HUDEP-2 (cell line): Measurements from ENCODE around the gene RAPGEF3.

ENCODE experiments used
- DNase-seq, 76 experiments: peaks; one replicate each; lab custom pipeline; 2025; ENCODE audit not compliant: unreplicated experiment in 76 of 76; lab: John Stamatoyannopoulos, UW

The RAPGEF3 gene

DNA sequence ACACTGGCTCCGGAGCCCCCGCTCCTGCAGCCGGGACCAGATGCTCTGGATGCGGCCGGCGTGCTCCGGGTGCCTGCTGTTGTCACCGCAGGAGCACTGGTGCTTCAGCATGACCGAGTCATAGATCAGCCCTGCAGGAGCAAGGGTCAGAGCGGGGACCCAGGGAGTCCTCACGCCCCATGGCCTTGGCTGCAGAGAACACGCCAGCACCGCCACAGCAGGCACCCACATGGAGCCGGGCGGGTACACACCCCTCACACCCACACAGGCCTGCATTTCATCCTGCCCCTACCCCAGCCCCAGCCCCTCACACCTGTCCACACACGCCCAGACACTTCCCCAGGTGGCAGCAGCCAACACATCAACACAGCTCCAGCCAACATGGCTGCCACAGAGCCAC, 33.2 kb upstream of the RAPGEF3 start:
- DNase-seq = no peak

GRCh38 chr12:47791351-47791746, 32.7 kb upstream of the RAPGEF3 start:
- no peak for DNase-seq

- DNase-seq = no peak
These were observed 32.1 kb upstream of the RAPGEF3 start for GRCh38 chr12:47790676-47791350.

DNA sequence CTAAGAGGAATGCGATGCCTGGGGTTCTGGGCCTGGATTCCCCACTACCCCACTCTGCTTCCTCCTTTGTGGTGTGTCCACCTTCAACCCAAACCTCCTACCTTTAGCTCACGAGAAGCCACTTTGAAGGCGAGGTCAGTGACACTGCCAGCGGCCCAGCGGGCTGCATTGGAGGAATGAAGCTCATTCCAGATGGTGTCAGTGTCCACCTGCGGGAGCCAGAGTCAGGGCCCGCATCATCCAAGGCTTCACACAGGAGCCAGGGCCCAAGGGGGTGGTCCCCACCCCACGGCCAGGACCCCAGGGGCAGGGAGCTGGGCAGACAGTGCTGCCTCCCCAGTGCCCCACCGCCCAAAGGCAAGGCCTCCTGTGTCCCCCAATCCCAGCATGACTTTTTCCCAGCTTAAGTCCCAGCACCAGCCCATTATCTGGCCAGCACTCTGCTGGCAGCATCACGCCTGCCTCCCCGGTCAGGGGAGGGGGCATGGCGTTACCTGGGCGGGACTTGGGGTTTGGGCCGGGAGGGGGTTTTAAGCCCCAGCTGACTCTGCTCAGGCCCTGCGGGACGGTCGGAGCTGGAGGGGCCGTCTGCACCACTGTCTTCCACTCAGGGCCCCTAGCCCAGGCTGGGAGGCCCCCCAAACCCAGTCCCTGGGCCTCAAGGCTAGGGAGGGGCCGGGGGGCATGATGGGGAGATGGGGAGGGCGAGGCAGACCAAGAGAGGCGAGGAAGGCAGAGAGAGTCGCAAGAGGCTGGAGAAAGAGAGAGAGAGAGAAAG, 31.2 kb upstream of the RAPGEF3 start:
- no peak for DNase-seq

DNA sequence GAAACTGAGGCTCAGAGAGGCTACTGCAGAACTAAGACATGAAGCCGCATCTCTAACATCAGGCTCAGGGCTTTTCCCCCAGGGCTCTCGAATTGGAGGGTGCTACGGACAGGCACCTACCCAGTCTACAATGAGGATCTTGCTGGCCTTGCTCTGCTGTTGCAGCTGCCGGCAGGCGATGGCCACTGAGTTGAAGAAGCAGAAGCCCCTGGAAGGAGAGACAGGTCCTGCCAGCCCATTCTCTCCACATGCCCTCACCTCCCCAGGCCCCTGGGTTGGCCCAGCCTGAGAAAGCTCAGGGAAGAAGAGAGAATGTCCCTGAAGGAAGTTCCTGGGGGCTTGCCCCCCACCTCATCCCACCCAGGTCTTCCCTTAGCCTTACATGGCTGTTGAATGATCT, 30.5 kb upstream of the RAPGEF3 start:
- no peak for DNase-seq

DNA sequence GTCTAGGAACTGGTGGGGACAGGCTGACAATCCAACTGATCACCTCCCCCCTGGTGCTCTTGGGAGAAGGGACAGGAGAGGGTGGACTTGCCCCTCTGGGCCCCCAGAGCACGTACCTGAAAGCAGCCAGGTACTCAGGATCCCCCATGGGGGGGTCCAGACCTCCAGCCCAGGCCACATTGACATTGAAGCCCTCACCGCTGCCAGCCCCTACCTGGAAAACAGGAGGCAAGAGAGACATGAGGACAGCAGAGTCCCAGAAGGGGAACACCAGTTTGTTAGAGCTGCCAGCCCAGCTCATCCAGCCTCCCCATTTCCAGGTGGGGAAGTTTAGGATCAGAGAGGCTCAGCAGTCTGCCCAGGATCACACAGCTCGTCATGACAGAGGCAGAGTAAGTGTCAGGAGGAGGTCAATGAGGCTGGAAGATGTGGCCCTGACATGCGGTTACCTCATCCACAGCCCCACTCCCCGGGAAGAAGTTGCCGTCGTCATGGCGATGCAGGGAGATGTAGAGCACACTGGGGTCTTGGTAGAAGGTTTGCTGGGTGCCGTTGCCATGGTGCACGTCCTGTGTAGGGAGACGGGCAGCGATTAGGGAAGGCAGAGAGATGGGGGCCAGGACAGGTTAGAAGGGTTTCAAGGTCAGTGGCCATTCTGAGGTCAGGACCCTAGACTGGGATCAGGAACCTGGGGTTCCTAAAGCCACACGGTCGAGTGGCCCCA, 29.1 kb upstream of the RAPGEF3 start:
- DNase-seq = no peak

GRCh38 chr12:47786662-47787280, 28.1 kb upstream of the RAPGEF3 start:
- no peak for DNase-seq

GRCh38 chr12:47785887-47786661, 27.4 kb upstream of the RAPGEF3 start:
- DNase-seq = no peak

GRCh38 chr12:47785036-47785886, 26.6 kb upstream of the RAPGEF3 start:
- no peak for DNase-seq

DNA sequence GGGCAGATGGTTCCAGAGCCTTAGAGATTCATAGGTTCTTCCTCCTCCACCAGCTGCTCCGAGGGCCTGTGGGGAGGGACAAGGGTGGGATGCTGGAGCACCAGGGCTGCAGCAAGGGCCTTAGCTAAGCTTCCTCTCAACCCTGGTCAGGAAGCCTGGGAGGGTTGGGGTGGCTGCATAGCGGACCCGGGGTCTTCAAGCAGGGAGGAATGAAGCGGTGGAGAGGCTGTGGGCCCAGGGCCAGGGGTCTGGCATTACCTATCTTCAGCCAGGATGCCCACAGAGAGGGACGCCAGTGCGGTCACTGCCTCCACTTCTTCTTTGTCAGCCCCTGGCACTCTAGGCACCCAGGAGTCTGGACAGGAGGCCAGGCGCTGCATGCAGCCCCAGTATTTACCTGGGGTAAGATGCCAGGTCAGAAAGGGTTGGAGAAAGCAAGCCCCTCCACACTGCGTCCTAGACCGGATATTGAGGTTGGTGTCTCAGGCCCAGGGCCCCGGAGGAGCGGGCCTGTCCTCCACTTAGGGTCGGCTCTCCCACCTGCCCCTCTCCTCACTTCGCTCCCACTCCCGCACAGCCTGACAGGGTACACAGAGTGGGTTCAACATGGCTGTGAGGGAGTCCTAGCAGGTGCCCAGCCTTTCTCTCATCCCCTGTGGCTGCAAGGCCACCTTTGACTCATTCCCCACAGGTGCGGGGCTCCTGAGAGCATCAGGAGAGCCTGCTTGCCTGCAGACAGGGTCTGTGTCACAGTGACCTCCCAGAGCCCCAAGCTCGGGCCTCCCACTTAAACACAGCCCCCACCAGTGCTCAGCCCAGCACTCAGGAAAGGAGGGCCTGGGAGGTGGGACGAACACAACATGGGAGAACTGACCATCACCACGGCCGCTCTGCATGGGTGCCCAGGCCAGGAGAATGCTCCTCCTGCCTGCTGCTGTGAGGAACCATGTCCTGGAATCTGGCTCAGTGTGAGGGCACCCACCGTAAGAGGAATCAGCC, 25.4 kb upstream of the RAPGEF3 start:
- no peak for DNase-seq

GRCh38 chr12:47783024-47783755, 24.5 kb upstream of the RAPGEF3 start:
- no peak for DNase-seq

GRCh38 chr12:47782372-47782770, 23.7 kb upstream of the RAPGEF3 start:
- DNase-seq = peak in 1 of 76 experiments; percentile 13

DNA sequence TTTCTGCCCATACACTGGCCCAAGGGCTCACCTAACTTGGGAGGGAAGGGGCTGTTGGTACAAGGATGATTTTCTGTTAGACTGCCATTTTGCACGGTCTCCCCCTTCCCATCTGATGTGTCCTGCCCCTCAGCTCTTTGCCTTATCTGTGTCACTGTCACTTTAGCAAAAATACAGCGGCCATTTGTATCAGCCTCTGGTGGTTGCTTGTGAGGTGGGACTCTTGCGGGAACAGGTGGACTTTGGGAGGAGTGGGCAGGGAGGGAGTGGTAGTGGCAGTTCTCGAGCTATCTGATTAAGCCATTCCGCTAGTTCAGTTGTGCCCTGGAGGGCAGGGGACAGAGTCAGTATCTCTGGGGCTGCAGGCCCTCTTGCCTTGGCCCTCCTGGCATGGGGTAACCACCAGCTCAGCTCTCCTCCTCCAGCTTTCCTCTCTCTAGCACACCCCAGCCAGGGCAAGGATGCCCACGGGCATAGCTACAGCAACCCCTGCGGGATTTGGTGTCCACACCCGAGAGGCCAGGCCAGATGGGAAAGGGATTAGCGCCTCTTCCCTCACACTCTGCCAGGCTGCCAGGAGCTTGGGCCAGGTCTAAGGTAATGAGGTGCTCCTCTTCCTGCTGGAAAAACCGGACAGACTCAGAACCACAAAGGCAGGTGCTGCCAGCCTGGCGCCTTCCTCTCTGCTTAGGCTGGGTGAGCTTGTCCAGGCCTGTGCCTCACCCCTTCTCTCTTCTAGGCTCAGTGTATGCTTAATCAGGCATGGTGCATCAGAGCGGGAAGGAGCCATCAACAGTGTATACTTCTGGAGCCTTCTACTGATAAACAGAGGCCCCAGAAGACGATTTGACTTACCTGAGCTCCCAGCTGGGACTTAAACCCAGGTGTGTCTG, 23.0 kb upstream of the RAPGEF3 start:
- DNase-seq = peak in 4 of 76 experiments; percentile 9 to 19 (median 14)

DNA sequence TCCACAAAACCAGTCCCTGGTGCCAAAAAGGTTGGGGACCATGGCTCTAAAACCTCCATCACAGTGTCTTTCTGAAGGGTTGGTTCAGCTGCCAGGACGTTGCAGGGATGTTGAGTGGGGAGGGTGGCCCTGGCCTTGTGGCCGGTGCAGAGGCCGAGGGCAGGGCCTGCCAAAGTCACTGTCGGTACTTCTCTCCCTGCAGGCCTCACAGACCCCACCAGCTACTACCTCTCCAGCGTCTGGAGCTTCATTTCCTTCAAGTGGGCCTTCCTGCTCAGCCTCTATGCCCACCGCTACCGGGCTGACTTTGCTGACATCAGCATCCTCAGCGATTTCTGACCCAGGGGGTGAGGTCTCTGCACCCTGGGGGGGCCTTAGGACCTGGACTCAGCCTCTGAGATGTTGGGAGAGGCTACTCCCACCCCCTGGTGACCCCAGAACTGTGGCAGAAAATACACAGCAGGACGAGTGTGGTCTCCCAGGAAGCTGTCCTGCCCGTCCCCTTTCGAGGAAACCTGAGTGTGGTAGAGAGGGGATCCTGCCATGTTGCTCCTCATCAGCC, 21.3 kb upstream of the RAPGEF3 start:
- no peak for DNase-seq

DNA sequence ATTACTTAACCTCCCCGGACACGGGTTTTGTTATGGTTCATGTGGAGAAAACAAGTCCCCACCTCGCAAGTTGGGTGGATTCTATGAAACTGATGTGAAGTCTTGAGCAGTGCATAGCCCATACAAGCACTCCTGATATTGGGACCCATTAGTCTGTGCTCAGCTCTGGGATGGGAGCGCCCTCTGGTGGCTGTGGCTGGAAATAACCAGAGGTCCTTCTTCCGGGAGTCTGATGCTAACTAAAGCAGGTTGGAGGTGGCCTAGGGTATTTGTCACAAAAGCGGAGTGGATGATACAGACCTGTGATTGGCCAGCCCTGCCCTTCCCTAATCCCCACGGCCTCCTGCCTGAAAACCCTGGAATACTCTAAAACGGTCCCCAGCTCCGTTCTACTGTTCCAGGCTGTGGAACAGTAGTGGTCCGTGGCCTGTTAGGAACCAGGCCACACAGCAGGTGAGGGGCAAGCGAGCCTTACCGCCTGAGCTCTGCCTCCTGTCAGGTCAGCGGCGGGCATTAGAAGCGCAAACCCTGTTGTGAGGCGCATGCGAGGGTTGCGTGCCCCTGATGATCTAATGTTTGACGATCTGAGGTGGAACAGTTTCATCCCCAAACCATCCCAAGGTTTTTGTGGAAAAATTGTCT, 20.7 kb upstream of the RAPGEF3 start:
- DNase-seq = peak in 75 of 76 experiments; percentile 3 to 91 (median 77)

DNA sequence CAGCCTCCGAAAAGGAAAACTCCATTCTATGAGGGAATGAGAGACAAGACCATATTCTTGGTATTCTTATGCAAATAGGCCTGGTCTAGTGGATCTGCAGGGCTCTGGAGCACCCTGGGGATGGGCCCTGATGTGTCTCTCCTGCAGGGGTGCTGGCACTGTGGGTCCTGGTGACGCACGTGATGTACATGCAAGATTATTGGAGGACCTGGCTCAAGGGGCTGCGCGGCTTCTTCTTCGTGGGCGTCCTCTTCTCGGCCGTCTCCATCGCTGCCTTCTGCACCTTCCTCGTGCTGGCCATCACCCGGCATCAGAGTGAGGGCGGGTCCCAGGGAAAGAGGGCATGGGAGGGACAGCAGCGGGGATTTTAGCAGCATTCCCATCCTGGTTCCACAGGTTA, 20.2 kb upstream of the RAPGEF3 start:
- DNase-seq = no peak
